ENCODE measurements around the gene UBE3B.

The UBE3B gene

GRCh38 chr12:109532721-109533486, 55.5 kb downstream of the UBE3B start:
- no peak for DNase-seq (ENCODE audit: low read depth, low spot score)

DNA sequence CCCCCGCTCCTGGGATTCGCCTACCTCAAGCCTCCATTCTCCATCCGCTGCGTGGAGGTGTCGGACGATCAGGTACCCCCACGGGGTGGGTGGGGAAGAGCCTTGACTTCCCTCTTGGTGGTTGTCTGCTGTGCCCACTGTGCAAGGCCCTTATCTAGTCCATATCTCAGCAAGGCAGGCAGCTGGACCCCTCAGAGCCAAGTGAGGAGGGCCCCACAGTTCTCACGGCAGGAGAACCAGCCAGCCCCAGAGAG, 56.0 kb downstream of the UBE3B start:
- DNase-seq (ENCODE audit: low read depth, low spot score), result no peak

DNA sequence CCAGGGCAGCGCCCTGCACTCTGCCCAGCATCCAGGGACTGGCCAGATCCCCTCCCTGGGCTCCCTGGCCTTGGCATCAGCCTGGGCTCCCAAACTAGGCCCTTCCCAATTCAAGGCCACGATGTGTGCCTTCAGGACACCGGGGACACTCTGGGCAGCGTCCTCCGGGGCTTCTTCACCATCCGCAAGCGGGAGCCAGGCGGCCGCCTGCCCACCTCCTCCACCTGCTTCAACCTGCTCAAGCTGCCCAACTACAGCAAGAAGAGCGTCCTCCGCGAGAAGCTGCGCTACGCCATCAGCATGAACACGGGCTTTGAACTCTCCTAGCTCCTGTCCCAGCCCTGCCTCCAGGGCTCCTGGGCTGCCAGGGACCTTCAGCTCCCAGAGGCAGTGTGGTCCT, 57.0 kb downstream of the UBE3B start:
- no peak for DNase-seq (ENCODE audit: low read depth, low spot score)

DNA sequence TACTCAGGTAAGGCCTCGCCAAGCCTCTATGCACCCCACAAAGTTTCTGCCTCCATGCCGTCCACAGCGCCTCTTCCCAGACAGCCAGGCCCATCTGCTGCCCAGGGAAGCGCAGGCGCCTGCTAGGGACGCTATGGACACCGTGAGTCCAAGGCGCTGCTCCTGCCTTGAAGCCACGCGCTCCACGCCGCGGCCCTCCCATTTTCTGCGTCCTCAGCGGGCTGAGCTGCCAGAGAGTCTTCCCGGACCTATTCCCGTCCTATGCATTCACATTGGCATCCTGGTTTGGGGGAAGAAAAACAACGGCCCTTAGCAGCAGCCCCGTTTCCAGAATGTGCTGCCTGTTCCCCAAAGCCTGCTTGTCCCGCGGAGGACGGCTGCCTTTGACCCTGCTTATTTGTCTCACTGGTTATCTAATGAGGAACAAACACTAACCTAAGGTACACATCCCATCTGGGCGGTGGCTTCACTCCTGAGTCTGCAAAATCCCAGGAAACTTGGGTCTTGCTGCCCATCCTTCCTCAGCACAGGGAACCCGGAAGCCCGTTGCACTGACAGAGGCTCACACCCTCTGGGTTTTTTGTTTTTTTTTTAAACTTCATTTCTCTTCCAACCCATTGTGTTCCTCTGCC, 57.9 kb downstream of the UBE3B start:
- DNase-seq (ENCODE audit: low read depth, low spot score), result no peak

DNA sequence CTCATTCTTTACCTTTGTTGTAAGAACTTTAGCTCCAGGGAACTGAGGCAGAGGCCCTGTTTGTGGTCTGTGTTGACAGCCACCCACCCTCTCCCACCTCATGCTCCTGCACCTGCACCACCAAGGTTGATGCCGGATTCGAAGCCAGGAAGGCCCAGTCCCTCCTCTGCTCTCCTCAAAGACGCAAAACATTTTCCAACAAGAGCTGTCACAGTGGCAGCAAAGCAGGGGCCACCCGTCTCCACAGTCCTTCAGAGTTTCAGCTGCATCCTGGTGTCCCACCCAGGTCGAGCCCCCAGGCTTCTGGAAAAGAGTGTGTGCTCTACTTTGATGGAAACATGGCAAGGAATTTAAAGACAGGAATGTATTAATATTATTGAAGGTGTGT, 58.4 kb downstream of the UBE3B start:
- no peak for DNase-seq (ENCODE audit: low read depth, low spot score)

- no peak for DNase-seq (ENCODE audit: low read depth, low spot score)
Observed at GRCh38 chr12:109537136-109537535, 59.7 kb downstream of the UBE3B start.

DNA sequence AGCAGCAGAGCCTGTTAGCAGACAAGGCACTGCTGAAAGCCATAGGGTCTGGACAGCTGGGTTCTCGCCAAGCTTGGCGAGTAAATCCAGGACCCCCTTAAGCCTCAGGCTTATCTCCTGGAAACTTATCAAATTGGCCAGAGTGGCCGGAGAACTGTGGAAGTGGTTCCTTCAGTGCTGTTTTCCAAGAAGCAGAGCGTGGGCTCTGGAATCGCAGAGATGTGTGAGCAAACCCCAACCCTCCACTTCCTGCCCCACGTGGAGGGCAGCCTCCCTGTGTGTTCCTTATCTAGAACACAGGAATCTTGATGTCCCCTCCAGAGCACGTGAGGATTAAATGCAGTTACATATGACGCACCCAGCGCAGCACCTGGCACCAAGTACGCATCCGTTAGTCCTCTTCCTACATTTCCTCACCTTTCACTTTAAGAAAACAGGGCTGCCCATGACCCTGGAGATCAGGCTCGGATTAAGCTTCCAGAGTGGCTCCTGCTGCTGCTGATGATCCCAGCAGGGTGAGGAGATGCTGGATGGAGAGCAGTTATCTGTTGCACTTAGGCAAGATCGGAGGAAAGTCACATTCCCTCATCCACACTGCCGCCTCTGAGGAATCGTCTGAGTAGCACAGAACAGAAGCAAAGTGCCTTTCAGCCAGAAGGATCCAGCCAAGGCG, 60.9 kb downstream of the UBE3B start:
- DNase-seq (ENCODE audit: low read depth, low spot score), result no peak

- no peak for DNase-seq (ENCODE audit: low read depth, low spot score)
Observed at GRCh38 chr12:109539508-109539907, 62.1 kb downstream of the UBE3B start.

- DNase-seq (ENCODE audit: low read depth, low spot score), result no peak
Observed at GRCh38 chr12:109540526-109541412, 63.3 kb downstream of the UBE3B start.

GRCh38 chr12:109541413-109541726, 63.9 kb downstream of the UBE3B start:
- DNase-seq (ENCODE audit: low read depth, low spot score), result no peak

- no peak for DNase-seq (ENCODE audit: low read depth, low spot score)
Observed at GRCh38 chr12:109542014-109542413, 64.6 kb downstream of the UBE3B start.

GRCh38 chr12:109542876-109543275, 65.4 kb downstream of the UBE3B start:
- no peak for DNase-seq (ENCODE audit: low read depth, low spot score)

DNA sequence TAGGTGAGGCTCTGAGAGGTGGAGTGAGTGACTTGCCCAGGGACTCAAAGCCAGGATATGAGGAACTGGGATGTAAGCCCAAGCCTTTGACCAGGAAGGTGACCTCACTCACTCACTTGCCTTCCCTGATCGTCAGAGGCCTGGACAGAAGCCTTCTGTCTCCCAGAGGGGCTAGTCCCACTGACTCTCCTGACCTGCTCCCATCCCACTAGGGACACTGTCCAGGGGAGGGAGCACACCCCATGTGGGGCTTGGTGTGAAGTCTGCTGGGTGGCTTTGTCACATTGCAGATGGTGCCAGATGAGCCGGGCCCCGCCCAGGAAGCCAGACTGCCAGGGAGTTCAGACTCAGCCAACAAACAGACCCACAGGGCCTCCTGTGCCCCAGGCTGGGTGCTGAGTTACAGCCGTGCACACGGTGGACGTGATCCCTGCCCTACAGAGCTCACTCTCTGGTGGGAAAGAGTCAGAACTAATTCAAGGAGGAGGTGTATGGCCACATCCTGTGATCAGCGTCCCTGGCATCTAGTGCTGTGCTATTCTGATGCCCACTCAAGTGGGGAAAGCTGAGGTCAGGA, 67.6 kb downstream of the UBE3B start:
- no peak for DNase-seq (ENCODE audit: low read depth, low spot score)

- no peak for DNase-seq (ENCODE audit: low read depth, low spot score)
Observed at GRCh38 chr12:109545826-109546225, 68.4 kb downstream of the UBE3B start.

- DNase-seq (ENCODE audit: low read depth, low spot score), result no peak
Observed at GRCh38 chr12:109547286-109547685, 69.9 kb downstream of the UBE3B start.

DNA sequence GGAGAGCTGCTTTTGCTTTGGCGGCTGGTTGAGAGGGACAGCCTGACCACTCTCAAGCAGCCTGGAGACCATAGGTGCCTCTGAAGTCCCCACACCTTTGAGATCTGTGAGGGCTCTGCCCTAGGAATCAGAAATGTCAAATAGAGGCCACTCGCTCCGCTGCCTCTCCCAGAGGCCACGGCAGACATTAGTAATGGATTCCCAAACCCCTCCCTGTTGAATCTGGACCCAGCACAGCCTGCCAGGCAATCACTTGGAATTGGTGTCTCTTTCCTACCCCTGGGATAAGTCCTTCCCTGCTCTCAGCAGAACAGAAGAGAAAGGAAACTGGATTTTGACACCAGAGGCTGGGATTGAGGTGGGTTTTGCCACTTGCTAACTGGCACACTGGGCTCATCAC, 70.8 kb downstream of the UBE3B start:
- DNase-seq (ENCODE audit: low read depth, low spot score), result no peak

DNA sequence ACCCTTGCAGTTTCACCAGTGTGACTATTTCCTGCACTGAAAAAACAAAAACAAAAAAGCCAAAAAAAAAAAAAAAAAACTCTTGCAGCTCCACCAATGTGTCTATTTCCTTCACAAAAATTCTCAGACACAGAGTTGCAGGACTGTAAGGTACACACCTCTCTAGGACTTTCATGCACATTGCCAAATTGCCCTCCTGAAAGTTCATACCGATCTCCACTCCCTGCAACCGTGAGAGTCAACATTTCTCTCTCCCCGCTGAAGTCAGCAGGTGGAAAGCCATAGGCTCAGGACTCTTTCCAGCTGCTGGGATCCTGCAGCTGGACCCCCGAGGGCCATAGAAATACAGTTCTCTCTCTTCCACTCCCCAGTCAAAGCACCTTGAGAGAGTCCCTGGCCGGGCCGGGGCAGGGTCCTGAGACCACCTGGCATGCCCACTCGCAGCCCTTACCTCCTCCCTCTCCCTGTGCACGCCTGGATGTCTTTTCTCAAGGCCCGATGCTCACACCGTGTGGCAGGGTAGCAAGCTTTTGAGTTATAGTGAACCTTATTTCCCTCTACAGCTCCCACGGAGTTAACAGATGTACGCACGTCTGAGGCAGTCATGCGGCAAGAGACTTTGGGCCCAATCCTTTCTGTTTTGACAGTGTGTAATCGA, 72.3 kb downstream of the UBE3B start:
- no peak for DNase-seq (ENCODE audit: low read depth, low spot score)

DNA sequence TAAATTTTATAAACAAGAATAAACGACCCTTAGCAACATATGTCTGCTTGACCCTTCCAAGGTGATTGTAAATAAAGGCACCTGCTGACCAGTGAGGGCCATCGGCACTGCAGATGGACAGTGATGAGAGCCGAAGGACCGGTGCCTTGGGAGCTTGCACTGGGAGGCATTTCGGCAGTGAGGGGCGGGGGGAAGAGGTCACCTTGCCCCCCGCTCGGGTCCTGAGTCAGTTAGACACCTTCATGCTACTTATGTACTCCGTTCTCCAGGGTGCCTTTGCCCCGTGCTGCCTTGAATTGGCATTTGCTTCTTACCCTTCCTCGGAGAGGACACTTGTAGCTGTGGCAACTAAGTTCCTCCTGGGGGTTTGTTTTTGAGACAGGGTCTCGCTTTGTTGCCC, 72.8 kb downstream of the UBE3B start:
- no peak for DNase-seq (ENCODE audit: low read depth, low spot score)

DNA sequence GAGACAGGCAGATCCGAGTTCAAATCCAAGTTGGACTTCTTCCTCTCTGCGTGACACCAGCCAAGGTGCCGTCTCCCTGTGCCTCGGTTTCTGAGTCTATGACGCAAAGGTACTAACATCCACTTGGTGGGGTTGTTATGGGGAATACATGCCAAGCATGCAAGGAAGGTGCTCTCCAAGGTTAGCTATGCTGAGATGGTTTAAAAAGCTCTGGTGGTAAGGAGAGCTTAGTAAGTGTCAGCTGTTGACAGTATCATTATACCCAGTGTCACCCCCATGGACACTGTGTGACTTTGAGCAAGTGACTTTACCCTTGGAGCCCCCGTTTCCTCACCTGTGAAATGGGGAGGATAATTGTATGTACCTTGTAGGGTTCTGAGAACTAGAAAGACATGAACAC, 73.7 kb downstream of the UBE3B start:
- DNase-seq (ENCODE audit: low read depth, low spot score), result no peak

DNA sequence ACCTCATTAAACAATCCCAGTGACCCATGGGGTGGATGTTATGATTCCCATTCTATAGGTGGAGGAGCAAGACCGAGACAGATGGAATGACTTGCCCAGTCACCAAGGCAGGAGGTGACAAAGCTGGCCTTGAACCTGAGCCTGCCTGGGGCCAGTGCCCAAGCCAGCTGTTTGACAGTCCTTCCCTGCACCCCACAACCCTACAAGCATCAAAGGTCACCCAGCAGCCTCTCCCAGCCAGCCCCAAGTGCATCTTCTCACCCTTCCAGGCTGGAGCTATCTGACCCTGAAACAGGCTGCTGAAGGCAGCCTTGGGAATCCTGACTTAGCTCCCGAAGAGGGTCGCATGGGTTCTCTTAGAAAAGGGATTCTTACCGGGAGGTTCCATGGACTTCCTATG, 75.5 kb downstream of the UBE3B start:
- DNase-seq (ENCODE audit: low read depth, low spot score), result no peak

- no peak for DNase-seq (ENCODE audit: low read depth, low spot score)
Observed at GRCh38 chr12:109553483-109553882, 76.0 kb downstream of the UBE3B start.
